Suppressor macrophage treated with lipopolysaccharide for 4 hours (primary cell): Measurements from ENCODE around the gene TPCN2.

Experiments
- DNase-seq: peaks from one replicate; pipeline ENCODE4 v3.0.0-alpha.2; 2020

TPCN2 gene

DNA sequence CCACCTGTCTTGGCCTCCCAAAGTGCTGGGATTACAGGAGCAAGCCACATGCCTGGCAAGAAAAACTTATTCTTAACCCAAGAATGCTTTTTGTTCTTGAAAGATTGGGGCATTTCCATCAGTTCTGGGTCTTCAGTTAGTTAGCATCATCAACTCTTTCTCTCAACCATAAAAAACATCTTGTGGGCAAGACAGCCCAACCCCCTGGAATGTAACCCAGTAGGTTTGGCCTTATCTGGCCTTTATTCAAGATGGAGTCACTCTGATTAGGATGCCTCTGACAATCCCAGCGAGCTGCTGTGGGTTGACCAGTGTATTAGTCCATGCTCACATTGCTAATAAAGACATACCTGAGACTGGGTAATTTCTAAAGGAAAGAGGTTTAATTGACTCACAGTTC is 9.2 kb upstream of the TPCN2 start:
- DNase-seq = no peak

- no peak for DNase-seq
Observed at GRCh38 chr11:69040051-69040450, 8.7 kb upstream of the TPCN2 start.

DNA sequence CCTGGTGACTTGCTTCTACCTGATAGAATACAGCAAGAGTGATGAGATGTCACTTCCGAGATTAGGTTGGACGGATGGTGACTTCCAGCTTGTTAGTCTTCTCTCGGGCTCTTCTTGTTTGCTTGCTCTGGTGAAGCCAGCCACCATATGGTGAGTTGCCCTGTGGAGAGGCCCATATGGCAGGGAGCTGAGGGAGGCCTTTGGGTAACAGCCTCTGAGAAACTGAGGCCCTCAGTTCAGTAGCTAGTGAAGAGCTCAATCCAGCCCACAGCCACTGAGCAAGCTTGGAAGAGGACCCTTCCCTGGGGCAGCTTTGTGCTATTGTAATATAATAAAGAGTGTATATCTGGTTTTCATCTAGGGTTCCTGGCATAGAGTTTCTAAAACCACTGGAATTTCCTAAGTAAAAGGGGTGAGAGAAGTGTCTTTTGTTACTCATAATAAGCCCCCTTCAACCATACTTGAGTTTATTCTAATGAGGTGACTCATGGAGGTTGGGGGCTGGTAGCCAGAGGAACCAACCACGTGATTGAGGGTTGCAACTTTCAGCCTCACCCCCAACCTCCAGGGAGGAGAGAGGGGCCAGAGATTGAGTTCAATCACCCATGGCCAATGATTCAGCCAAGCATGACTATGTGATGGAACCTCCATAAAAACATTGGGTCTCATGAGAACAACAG is 8.0 kb upstream of the TPCN2 start:
- DNase-seq = peak; percentile 78

- no peak for DNase-seq
Observed at GRCh38 chr11:69041516-69041915, 7.2 kb upstream of the TPCN2 start.

- DNase-seq = peak; percentile 78
Observed at GRCh38 chr11:69044111-69045013, 4.4 kb upstream of the TPCN2 start.

- no peak for DNase-seq
Observed at GRCh38 chr11:69048031-69048693, 570 bp upstream of the TPCN2 start.

- peak; percentile 64 for DNase-seq
Observed at GRCh38 chr11:69049490-69049867, 747 bp downstream of the TPCN2 start.

- DNase-seq = no peak
Observed at GRCh38 chr11:69050592-69051380, 2.1 kb downstream of the TPCN2 start.

DNA sequence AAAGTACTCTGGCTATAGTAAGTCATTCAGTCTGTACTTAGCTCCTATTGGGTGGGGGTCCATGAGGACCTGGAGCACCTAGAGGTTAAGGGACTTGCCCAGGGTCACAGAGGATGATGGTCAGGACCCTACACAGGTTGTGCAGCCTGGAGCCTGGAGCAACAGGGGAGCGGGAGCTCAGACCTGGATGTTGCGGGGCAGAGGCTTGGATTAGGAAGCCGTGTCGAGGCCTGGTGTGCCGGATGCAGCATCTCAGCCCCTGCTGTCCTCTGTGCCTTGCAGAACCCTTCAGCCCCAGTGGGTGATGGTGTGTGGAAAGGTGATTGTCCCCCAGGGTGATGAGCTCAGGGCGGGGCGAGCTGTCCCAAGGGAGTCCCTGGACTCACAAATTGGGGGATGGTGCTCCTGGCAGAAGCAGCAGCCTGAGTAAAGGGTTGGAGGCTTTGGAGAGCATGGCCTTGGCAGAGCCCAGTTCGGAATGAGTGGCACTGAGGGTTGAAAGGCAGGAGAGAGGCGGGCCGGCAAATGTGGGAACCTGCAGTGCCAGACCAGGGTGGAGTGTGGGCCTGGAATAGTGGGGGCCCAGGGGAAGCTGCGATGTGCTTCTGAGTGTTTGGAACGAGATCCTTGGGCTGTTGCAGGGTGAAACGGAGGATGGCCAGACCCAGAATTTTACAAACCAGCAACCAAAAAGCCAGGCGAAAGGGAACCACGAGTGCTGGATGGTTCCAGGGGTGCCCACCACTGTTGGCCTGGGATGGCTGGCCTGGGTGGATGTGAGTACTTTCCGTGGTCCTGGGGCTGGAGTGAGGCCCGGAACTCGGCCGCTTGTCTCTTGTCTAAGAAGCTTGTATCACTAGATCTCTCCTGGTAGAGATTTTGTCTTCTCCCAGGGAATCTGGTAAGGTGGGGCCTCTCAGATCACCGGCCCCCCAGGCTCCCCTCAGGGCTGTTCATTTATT is 2.9 kb downstream of the TPCN2 start:
- DNase-seq = no peak

DNA sequence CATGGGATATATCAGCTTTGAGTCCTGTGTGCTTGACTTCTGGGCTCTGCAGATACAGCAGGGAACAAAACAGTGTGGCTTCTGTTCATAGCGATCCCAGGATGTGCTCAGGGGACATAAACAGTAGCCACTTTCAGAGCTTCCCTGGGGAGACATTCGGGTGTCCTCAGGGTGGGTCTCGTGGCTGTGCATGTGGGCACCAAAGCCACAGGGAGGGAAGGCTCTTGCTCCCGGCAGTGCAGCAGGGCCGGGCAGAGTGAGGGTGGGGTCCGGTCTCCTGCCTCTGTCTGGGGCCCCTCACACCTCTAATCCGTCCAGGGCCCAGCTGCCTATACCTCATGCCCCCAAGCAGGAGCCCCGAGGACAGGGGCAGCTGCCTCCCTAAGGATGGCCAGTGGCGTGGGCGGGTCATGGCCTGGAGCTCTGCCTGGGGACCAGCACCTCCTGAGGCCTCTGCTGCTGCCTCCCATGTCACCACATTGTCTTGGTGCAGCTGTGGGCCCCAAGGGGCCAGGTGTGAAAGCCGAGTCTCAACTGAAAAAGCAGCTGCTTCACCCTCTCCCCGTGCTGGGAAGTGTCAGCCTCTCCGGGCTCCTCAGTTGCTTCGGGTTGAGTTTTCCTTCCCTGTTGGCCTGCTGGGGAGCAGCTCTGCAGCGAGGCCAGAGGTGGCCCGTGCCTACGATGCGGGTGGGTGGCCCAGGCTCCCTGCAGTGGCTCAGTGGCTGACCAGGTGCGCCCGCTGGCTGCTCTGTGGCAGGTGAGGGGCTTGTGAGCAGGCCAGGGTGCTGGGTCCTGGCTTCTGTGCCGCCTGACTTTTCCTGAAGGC is 3.8 kb downstream of the TPCN2 start:
- DNase-seq = no peak

GRCh38 chr11:69053169-69053477 is 4.4 kb downstream of the TPCN2 start:
- DNase-seq = no peak

GRCh38 chr11:69053546-69054396 is 5.0 kb downstream of the TPCN2 start:
- no peak for DNase-seq

GRCh38 chr11:69054397-69055211 is 5.9 kb downstream of the TPCN2 start:
- no peak for DNase-seq

DNA sequence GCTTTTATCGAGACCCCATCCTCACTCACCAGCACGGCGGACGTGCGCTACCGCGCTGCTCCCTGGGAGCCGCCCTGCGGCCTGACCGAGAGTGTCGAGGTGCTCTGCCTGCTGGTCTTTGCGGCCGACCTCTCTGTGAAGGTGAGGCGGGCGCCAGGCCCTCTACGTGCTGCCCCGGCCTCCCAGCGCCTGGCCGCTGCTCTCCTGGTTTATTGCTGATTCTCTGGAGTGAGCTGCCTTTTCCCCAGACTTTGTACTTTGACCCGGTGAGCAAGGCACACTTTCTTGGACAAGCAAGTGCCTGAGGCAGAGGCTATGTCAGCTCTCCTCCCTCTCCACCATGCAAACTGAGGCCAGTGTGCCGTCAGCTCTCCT is 6.5 kb downstream of the TPCN2 start:
- DNase-seq = no peak

GRCh38 chr11:69055598-69056516 is 7.1 kb downstream of the TPCN2 start:
- peak; percentile 91 for DNase-seq

DNA sequence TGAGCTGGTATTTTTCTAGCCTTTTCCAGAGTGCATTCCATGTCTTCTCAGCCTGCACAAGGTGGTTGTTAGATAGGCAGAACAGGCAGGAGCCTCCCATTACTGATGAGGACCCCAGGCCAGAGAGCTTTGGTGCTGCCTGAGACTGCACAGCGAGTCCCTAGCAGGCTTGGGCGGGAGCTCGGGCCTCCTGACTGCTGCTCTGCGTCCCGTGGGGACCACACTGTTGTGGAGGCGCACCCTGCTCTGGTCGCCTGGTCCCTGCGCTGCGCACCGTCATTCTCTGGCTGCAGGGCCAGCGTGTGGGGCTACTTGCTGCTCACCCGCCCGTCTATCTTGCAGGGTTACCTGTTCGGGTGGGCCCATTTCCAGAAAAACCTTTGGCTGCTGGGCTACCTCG is 8.5 kb downstream of the TPCN2 start:
- DNase-seq = no peak

- DNase-seq = no peak
Observed at GRCh38 chr11:69057801-69058200, 9.1 kb downstream of the TPCN2 start.
